ENCODE data around the gene AMELY.

AMELY gene

GRCh38 chrY:6911253-6911881, at the start of gene AMELY:
Gene AMELY (minus strand): TSS chrY:6911752. CDS start chrY:6872608, 39,144 bp downstream.
- no peak within 1 kb of the TSS for H3K4me3 ChIP-seq

GRCh38 chrY:6949947-6950346, 38.4 kb upstream of the AMELY start:
- no peak for TF ChIP-seq Cebpa-rat (IDR thresholded peaks at IDR 0.05)
- Histone ChIP-seq H4K20me1 (no peaks in the 10 kb centered on the region), H3K4me3 (no peak overlapping the region), H3K9ac (no peak overlapping the region), H3K4me1 (no peaks in the 10 kb centered on the region), H3K27me3 (no peaks in the 10 kb centered on the region), H3K36me3 (no peaks in the 10 kb centered on the region), H3K9me3 (replicated peaks in 1 of 11) (no peaks in the 10 kb centered on the region), H3K4me2 (no peak overlapping the region), H3K27ac (no peak overlapping the region)

More at GRCh38 chrY:6911253-6911881, at the start of gene AMELY:
- Histone ChIP-seq H3K27ac (no peak within 1 kb of the TSS), H3K27me3 (no peaks in the 10 kb centered on the region), H3K9me3 (replicated peaks in 1 of 11) (no peaks in the 10 kb centered on the region), H3K9ac (no peak within 1 kb of the TSS), H3K36me3 (no peaks in the 10 kb centered on the region), H3K4me1 (no peaks in the 10 kb centered on the region), H4K20me1 (no peaks in the 10 kb centered on the region), H3K4me2 (no peak within 1 kb of the TSS)
- no peak for TF ChIP-seq Cebpa-rat (IDR thresholded peaks at IDR 0.05)

GRCh38 chrY:6948378-6948777, 36.8 kb upstream of the AMELY start:
- H3K36me3 ChIP-seq, result no peaks in the 10 kb centered on the region
- H3K4me1 ChIP-seq, result no peaks in the 10 kb centered on the region
- H3K9me3 ChIP-seq (replicated peaks in 1 of 11), result no peaks in the 10 kb centered on the region
- no peaks in the 10 kb centered on the region for H3K27me3 ChIP-seq
- no peak overlapping the region for H3K4me2 ChIP-seq
- no peak overlapping the region for H3K4me3 ChIP-seq
- TF ChIP-seq Cebpa-rat (IDR thresholded peaks at IDR 0.05), result no peak
- no peak overlapping the region for H3K27ac ChIP-seq
- no peaks in the 10 kb centered on the region for H4K20me1 ChIP-seq
- H3K9ac ChIP-seq, result no peak overlapping the region

GRCh38 chrY:6947695-6948094, 36.1 kb upstream of the AMELY start:
- Histone ChIP-seq H4K20me1 (no peaks in the 10 kb centered on the region), H3K27me3 (no peaks in the 10 kb centered on the region), H3K9ac (no peak overlapping the region), H3K4me3 (no peak overlapping the region), H3K27ac (no peak overlapping the region), H3K36me3 (no peaks in the 10 kb centered on the region), H3K9me3 (replicated peaks in 1 of 11) (no peaks in the 10 kb centered on the region), H3K4me2 (no peak overlapping the region), H3K4me1 (no peaks in the 10 kb centered on the region)
- no peak for TF ChIP-seq Cebpa-rat (IDR thresholded peaks at IDR 0.05)

- H3K4me2 ChIP-seq, result no peak overlapping the region
- H3K27me3 ChIP-seq, result no peaks in the 10 kb centered on the region
- H3K27ac ChIP-seq, result no peak overlapping the region
- no peaks in the 10 kb centered on the region for H4K20me1 ChIP-seq
- no peak for TF ChIP-seq Cebpa-rat (IDR thresholded peaks at IDR 0.05)
- H3K4me1 ChIP-seq, result no peaks in the 10 kb centered on the region
- H3K9me3 ChIP-seq (replicated peaks in 1 of 11), result no peaks in the 10 kb centered on the region
- no peak overlapping the region for H3K9ac ChIP-seq
- no peak overlapping the region for H3K4me3 ChIP-seq
- H3K36me3 ChIP-seq, result no peaks in the 10 kb centered on the region
Observed at GRCh38 chrY:6935497-6935896, 23.9 kb upstream of the AMELY start.

- H3K9ac ChIP-seq, result no peak overlapping the region
- no peaks in the 10 kb centered on the region for H3K4me1 ChIP-seq
- H3K27ac ChIP-seq, result no peak overlapping the region
- TF ChIP-seq Cebpa-rat (IDR thresholded peaks at IDR 0.05), result no peak
- no peaks in the 10 kb centered on the region for H4K20me1 ChIP-seq
- H3K4me2 ChIP-seq, result no peak overlapping the region
- no peak overlapping the region for H3K4me3 ChIP-seq
- H3K27me3 ChIP-seq, result no peaks in the 10 kb centered on the region
- H3K9me3 ChIP-seq (replicated peaks in 1 of 11), result no peaks in the 10 kb centered on the region
- H3K36me3 ChIP-seq, result no peaks in the 10 kb centered on the region
Observed at GRCh38 chrY:6931779-6932396, 20.3 kb upstream of the AMELY start.

- TF ChIP-seq Cebpa-rat (IDR thresholded peaks at IDR 0.05), result no peak
- Histone ChIP-seq H3K4me3 (no peak overlapping the region), H3K4me1 (no peaks in the 10 kb centered on the region), H3K9me3 (replicated peaks in 1 of 11) (no peaks in the 10 kb centered on the region), H3K9ac (no peak overlapping the region), H3K36me3 (no peaks in the 10 kb centered on the region), H4K20me1 (no peaks in the 10 kb centered on the region), H3K27me3 (no peaks in the 10 kb centered on the region), H3K27ac (no peak overlapping the region), H3K4me2 (no peak overlapping the region)
Observed at GRCh38 chrY:6929237-6929636, 17.7 kb upstream of the AMELY start.

- H3K9me3 ChIP-seq (replicated peaks in 1 of 11), result no peaks in the 10 kb centered on the region
- no peak overlapping the region for H3K4me2 ChIP-seq
- H3K36me3 ChIP-seq, result no peaks in the 10 kb centered on the region
- no peak overlapping the region for H3K9ac ChIP-seq
- no peak overlapping the region for H3K27ac ChIP-seq
- no peaks in the 10 kb centered on the region for H3K4me1 ChIP-seq
- no peaks in the 10 kb centered on the region for H4K20me1 ChIP-seq
- TF ChIP-seq Cebpa-rat (IDR thresholded peaks at IDR 0.05), result no peak
- no peaks in the 10 kb centered on the region for H3K27me3 ChIP-seq
- H3K4me3 ChIP-seq, result no peak overlapping the region
Observed at GRCh38 chrY:6928265-6928664, 16.7 kb upstream of the AMELY start.

- Histone ChIP-seq H3K36me3 (no peaks in the 10 kb centered on the region), H3K9ac (no peak overlapping the region), H3K27me3 (no peaks in the 10 kb centered on the region), H3K27ac (no peak overlapping the region), H3K9me3 (replicated peaks in 1 of 11) (no peaks in the 10 kb centered on the region), H4K20me1 (no peaks in the 10 kb centered on the region), H3K4me3 (no peak overlapping the region), H3K4me2 (no peak overlapping the region), H3K4me1 (no peaks in the 10 kb centered on the region)
- TF ChIP-seq Cebpa-rat (IDR thresholded peaks at IDR 0.05), result no peak
Observed at GRCh38 chrY:6921061-6921460, 9.5 kb upstream of the AMELY start.

- H3K9me3 ChIP-seq (replicated peaks in 1 of 11), result no peaks in the 10 kb centered on the region
- no peaks in the 10 kb centered on the region for H3K27me3 ChIP-seq
Observed at GRCh38 chrY:6913362-6913761, 1.8 kb upstream of the AMELY start.

More at GRCh38 chrY:6913362-6913761, 1.8 kb upstream of the AMELY start:
- no peak overlapping the region for H3K4me2 ChIP-seq
- no peak for TF ChIP-seq Cebpa-rat (IDR thresholded peaks at IDR 0.05)
- H4K20me1 ChIP-seq, result no peaks in the 10 kb centered on the region
- H3K9ac ChIP-seq, result no peak overlapping the region
- no peak overlapping the region for H3K4me3 ChIP-seq
- H3K4me1 ChIP-seq, result no peaks in the 10 kb centered on the region
- no peak overlapping the region for H3K27ac ChIP-seq
- no peaks in the 10 kb centered on the region for H3K36me3 ChIP-seq

Data from BLaER1 treated with 17β-estradiol and CSF1 and Interleukin-3, amounts not matched to agents 10 nM and 100 nM (cell line).